ENCODE measurements around the gene AGTRAP. TPM values are rescaled to one million over a fixed set of nuclear protein-coding genes. Genes with fewer than 3 reads are reported as not detected.
A peak's percentile ranks its signal among the peaks of the same experiment; 100 is the strongest.

Gene AGTRAP
- total RNA-seq, 1 donor: 47.9 TPM

DNA sequence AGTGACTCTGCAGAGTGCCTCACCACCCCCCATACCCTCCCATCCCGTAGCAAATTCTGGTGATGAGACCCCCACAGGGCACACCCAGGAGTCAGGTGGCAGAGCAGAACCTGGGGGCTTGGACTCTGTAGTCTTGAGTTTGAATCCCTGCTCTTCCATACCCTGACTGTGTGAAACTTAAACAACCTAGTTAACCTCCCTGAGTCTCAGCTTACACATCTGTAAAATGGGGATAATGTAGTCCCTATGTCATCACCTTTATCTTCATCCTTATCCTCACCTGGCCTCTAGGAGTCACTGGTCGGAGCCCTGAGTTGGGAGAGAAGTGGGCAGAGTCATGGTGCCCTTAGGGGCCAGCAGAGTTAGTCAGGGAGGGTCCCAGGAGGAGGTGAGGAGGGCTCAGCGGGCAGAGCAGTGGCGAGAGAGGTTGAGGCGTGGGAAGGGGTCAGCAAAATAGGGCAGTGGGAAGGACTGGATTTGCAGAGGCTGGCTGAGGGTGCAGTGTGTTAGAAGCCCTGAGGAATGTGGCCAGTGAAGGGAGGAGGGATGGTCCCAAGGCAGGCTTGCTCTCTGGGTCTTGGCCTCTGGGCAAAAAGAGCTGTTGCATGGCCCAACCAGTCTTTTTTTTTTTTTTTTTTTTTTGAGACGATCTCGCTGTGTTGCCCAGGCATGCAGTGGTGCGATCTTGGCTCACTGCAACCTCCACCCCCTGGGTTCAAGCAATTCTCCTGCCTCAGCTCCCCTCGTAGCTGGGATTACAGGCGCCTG lies 44.6 kb downstream of the AGTRAP start:
- no peak for DNase-seq (ENCODE audit: low read depth in 2 of 3, low spot score in 2 of 3)

GRCh38 chr1:11781297-11781696 lies 45.4 kb downstream of the AGTRAP start:
- no peak for DNase-seq (ENCODE audit: low read depth in 2 of 3, low spot score in 2 of 3)

DNA sequence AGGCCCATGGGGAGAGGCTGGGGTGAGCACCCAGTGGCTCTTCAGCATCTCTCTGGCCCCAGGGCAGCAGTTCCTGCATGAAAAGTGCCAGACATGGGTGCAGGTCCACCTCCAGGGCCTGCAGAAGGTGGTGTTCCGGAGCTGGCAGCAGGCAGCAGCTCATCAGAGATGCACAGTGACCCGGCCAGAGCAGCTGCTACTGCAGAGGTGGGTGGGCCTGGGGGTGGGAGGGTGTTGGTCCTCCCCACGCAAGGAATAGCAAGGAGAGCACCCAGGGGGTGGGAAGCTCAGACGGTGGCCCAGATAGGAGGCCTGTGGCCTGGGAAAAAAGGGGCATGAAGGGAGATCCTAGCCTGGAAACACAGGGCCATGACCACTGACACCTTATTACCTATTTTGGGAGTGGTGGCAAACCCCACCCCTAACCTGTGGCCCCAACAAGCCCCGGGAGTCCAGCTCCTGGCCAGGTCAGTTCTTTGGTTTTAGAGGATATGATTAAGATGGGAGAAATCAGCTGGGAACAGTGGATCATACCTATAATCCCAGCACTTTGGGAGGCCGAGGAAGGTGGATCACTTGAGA lies 46.3 kb downstream of the AGTRAP start:
- no peak for DNase-seq (ENCODE audit: low read depth in 2 of 3, low spot score in 2 of 3)

- DNase-seq (ENCODE audit: low read depth in 2 of 3, low spot score in 2 of 3): no peak
Observed at GRCh38 chr1:11783556-11783955, 47.6 kb downstream of the AGTRAP start.

DNA sequence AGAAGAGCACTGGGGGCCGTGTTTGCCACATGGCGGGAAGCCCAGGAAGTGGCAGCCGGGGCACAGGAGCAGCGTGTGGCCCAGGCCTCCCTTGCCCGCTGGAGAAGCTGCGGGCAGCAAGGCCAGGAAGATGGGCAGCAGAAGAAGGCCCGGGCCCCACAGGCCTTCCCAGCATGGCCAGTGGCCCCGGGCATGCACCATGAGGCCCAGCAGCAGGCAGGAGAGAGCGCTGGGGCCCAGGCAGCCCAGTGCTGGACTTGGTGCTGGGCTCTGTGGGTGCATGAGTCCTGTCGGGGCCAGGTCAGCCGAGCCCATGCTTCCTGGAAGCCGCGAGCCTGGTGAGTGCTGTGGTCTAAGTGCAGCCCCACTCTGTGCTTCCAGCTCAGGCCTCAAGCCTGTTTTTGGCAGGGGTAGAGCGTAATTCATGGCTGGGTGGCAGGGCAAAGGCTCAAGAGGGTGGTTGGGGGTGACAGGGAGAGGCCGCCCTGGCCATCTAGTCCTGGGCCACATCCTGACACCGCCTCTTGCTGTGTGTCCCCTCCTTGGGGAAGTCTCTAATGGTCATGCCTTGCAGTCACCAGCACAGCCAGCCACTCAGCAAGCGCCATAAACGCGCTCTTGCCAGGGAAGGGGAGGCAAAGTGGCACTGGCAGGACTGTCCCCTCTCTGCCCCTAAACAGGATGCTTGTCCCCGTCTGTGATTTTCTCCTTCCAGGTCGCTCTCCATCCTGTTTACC lies 48.5 kb downstream of the AGTRAP start:
- DNase-seq (ENCODE audit: low read depth in 2 of 3, low spot score in 2 of 3): no peak

DNA sequence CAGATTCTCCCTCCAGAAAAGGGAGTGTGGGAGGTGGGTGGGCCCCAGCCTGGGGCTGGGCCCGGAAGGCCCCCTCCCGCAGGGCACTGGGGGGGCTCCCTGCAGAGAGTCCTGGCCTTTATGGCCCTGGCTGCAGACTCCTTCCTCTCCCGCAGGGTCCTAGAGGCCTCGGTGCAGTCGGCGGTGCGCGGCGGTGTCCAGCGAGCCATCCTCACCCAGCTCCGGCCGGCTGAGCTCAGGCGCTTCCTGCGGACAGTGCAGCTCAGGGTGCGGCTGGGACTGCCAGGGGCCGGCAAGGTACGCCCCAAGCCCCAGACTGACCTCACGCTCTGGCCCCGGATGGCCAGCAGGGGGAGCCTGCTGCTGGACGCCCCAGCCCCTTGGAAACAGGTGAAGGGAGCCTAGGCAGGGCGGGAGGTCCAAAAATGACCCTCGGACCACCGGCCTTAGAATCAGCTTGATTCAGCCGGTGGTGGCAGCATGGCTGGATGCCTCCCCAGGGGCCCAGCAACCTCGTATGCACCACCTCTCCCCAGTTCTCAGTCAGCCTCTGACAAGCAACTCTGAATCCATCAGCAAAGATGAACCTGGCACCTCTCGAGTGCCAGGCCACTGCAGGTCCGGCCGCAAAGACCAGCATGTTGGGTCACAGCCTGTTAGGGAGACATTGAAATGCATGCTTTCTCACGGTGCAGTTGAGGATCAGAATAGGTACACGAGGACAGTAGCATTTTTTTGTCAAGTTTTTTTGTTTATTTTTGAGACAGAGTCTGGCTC lies 49.2 kb downstream of the AGTRAP start:
- DNase-seq (ENCODE audit: low read depth in 2 of 3, low spot score in 2 of 3): peak in 1 of 3 donors; percentile 33

DNA sequence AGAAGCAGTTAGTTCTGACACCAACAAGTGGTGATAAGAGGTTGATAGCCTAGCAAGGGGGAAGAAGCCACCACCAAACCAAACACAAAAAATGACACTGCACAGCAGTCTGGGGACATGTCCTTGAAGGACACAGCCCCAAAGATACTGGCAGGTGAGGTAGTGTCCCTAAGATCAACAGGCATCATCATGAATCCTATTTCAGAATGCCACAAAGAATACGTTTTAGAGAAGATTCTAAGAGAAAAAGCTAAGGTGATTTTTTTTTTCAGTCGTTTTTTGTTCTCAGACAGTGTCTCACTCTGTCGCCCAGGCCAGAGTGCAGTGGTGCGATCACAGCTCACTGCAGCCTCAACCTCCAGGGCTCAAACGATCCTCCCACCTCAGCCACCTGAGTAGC lies 50.2 kb downstream of the AGTRAP start:
- DNase-seq (ENCODE audit: low read depth in 2 of 3, low spot score in 2 of 3): no peak

- no peak for DNase-seq (ENCODE audit: low read depth in 2 of 3, low spot score in 2 of 3)
Observed at GRCh38 chr1:11787251-11787803, 51.4 kb downstream of the AGTRAP start.

- DNase-seq (ENCODE audit: low read depth in 2 of 3, low spot score in 2 of 3): no peak
Observed at GRCh38 chr1:11787804-11788436, 52.0 kb downstream of the AGTRAP start.

DNA sequence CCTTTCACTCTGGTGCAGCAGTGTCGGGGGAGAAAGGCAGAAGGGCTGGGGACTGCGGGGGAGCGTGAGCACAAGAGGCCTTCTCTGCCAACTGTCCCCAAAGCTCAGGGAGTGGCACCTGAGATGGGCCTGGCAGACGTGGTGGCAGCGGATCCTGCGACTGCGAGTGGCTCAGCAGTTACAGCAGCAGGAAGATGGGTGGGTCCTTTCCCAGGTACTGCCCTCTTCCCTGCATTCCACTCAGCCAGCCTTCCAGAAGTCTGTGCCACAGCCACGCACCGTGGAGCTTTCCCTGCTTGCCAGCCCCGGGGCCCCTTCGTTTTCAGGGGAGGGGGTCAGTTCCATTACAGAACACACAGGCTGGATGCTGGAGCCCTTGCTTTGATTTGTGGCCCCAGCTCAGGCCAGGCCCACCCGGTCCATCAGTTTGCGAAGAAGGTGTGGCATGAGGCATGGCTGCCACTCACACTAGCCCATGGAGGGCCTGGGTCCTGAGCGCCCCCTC lies 52.7 kb downstream of the AGTRAP start:
- DNase-seq (ENCODE audit: low read depth in 2 of 3, low spot score in 2 of 3): no peak

DNA sequence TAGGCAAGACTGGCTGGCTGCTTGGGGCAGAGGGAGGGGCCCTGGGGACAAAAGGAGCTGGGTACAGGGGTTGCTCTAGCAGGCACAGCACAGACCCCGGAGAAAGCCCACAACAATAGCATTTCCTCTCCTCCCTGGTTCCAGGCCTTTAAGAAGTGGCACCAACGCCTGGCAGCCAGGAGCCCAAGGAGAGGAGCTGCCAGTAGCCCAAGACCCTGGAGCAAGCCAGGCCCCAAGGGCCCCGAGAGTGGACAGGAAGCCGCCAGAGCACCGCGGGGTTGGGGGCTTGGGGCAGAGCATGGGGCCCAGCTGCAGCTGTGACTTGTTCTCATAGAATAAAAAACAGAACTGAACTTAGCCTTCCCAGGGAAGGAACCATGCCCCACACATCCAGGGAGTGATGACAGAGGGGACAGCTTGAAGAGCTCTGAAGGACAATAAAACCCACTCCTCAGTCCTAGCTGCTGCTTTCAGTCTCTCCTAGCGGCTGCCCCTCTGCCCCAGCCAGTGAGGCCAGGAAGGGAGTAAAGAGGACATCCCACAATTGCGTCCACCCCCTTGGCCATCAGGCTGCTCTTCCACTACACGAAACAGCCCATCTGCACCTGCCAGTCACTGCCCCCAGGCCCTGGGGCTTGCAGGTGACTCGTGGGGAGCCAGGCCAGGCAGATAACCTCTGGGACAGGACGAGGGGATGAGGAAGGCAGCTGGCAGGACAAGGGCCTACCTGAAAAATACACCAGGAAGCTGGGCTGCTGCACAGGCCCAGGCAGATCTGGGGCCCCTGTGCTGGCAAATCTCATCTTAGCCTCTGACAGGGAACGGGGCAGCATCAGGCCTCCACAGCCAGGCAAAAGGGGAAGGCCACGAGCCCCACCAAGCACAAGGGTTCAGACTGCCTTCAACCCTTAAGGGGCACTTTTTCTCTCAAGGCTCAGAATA lies 53.5 kb downstream of the AGTRAP start:
- no peak for DNase-seq (ENCODE audit: low read depth in 2 of 3, low spot score in 2 of 3)

DNA sequence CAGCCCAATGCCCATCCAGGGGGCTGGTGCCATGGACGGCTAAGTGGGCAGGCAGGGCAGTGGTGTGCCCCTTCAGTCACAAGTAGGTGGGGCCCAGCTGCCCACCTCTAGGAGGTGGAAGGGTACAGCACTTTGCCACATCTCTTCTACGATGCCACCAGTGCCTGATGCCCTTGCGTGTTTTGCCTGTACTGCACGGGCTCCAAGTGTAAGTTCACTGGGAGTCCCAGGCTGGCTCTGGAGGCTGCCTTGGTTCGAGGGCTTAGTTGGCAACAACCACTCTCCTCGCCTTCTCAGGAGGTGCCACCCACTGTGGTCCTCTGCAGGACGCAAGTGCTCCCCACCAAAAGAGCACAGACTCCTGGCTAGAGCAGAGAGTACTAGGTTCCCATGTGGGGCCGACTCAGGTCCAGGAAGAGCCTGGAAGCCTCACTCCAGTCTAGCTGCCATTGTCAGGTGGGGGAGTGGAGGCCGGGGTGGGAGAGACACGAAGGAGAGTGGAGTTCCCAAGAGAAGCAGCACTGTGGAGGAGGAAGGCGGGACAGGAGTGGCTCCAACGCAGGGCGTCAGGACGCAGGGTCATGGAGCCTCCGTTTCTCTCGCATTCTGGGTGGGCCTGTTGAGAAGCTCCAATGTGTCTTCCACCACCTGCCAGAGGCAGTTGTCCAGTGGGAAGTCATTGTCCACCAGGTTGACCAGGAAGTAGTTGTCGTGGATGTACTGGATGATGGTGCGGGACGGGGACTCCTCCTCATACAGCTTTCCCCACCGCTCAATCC lies 54.4 kb downstream of the AGTRAP start:
- DNase-seq (ENCODE audit: low read depth in 2 of 3, low spot score in 2 of 3): no peak

DNA sequence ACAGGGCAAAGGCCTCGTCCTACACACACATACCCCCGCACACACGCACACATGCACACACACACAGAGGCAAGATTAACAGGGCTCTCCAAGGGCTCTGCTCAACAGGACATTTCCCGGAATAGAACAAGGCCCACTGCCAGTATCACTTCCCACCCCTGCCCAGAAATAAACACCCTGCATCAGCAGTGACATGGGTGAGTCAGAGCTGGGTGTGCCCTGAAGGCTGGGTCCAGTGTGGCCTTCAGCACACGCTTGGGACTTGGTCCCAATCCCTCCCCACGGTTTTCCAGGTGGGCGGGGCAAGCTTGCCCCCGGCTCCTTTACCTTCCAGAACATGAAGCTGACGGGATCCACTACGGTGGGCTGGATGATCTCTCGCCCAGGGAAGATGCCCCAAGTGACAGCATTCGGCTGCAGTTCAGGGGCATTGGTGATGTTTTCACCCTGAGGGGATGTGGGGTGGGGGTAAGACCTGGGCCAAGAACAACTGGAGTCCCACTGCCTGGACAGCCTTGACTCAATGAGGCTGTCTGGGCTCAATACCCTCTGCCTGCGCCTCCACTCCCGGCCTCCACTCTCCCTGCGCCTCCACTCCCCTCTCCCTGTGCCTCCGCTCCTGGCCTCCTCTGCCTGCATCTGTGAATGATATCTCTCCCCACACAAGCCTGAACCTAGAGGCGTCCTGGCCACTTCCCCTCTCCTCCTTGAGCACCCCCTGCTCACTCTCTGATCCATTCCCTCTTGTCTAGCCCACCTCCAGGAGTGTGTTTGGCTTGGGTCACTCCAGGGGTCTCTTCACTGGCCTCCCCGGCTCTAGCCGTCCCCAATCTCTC lies 55.2 kb downstream of the AGTRAP start:
- DNase-seq (ENCODE audit: low read depth in 2 of 3, low spot score in 2 of 3): no peak

DNA sequence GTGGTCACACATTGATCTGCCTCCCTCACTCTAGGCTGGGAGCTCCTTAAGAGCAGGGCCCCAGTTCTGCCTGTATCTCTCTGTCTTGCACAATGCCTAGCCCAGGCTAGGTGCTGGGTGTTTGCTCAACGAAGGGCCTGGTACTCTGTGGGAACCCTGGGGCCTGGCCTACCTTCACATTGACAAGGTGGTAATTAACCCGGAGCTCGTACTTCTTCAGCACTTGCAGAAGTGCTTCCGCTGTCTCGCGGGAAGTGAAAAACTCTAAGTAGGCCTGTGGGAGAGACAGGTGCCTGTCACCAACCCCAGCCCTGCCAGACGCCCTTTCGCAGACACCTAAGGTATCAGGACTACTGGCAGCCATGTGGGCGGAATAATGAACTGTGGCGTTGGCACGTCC lies 56.2 kb downstream of the AGTRAP start:
- no peak for DNase-seq (ENCODE audit: low read depth in 2 of 3, low spot score in 2 of 3)

DNA sequence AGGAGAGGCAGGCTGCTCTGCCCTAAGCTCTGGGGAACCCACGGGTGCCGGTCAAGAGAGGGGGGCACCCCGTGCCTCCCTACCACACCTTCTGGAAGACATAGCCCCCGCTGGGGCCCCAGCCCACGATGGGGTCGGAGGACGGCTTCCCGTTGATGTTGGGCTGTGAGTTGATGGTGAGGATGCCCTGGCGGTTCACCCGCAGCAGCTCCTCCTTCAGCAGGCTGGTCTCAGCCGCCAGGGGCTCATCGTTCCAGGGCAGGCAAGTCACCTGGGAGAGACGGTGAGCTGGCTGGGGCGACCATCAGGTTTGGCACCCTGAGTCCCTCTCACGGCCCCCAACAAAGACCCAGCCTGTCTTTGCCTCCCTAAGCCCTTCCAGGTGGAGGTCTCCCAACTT lies 57.9 kb downstream of the AGTRAP start:
- no peak for DNase-seq (ENCODE audit: low read depth in 2 of 3, low spot score in 2 of 3)

DNA sequence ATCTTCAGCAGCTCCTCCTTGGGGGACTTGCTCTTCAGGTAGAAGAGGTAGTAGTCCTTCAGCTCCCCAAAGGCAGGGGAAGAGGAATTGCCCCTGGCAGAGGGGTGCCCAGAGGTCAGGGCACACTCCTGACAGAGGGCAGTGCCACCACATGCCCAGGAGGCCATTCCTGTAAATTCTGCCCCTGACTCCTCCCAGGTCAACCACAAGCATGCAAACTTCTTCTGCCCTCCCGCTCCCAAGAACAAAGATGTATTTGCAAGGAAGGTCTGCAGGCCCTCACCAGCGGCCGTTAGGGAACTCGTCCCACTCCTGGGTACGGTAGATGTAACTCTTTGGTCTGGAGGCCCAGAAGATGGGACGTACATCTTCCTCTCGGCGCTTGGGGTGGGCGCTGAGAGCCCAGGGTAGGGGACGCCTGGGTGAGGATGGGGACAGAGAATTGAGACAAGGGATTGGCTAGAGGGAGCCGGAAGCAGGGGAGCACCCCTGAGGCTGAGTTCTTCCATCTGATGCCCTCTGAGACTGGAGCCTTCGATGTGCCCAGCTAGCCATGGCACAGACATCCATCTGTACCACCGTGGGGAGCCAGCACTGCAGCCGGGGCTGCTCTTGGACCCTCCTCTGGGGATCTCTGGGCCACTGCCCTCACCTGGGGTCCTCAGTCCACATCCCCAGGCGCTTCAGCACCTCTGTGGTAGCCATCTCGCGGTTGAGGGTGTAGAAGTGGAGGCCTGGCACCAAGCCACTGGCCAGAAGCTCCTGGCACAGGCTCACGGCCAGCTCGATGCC lies 58.7 kb downstream of the AGTRAP start:
- DNase-seq (ENCODE audit: low read depth in 2 of 3, low spot score in 2 of 3): no peak

Data from hematopoietic multipotent progenitor cell (in vitro differentiated cells).